K562 (cell line): ENCODE data around the gene TPD52L1. TPM values are rescaled to one million over a fixed set of nuclear protein-coding genes. Genes with fewer than 3 reads are reported as not detected.

Source experiments
- COPS2 ChIP-seq: fragments of 450-650 bp; conservative IDR thresholded peaks from 2 replicates; pipeline ENCODE4 v1.6.1; 2016; ENCODE audit warnings: mild to moderate bottlenecking, moderate library complexity
- CTBP1 ChIP-seq: fragments of 450-650 bp; IDR thresholded peaks from 2 replicates; pipeline ENCODE4 v1.6.1; 2016; ENCODE audit warnings: borderline replicate concordance
- DACH1 ChIP-seq: fragments of 450-650 bp; IDR thresholded peaks from 2 replicates; pipeline ENCODE4 v1.6.1; 2018; ENCODE audit not compliant: partially characterized antibody
- ETV5 ChIP-seq: sonication (generic); formaldehyde crosslinking; IDR thresholded peaks from 2 replicates; pipeline ENCODE4 v1.4.0; 2020; ENCODE audit warnings: low read depth, mild to moderate bottlenecking, missing genetic modification reagents
- HDAC2 ChIP-seq: fragments of 450-650 bp; IDR thresholded peaks from 2 replicates; pipeline ENCODE4 v1.6.1; 2016; ENCODE audit warnings: mild to moderate bottlenecking
- HNRNPK ChIP-seq: fragments of 200-400 bp; formaldehyde crosslinking; IDR thresholded peaks from one replicate; pipeline ENCODE4 v1.6.1; 2018; ENCODE audit warnings: mild to moderate bottlenecking, low read depth, low read length; ENCODE audit not compliant: poor library complexity, severe bottlenecking
- ILK ChIP-seq: fragments of 450-650 bp; IDR thresholded peaks from 2 replicates; pipeline ENCODE4 v1.6.1; 2016; ENCODE audit warnings: missing genetic modification characterization, low read depth, mild to moderate bottlenecking, missing compliant biosample characterization, moderate library complexity, borderline replicate concordance
- MAZ ChIP-seq, 2 experiments: fragments of 450-650 bp in 1 of 2; sonication (generic) in 1 of 2; formaldehyde crosslinking; IDR thresholded peaks in 1 of 2; conservative IDR thresholded peaks in 1 of 2; 2 replicates each; pipeline versions ENCODE4 v1.4.0 to v1.5.0; 2020; ENCODE audit warnings: mild to moderate bottlenecking in 1 of 2, missing genetic modification reagents in 1 of 2
- MTF1 ChIP-seq: fragments of 250-450 bp; sonication (Bioruptor Pico); IDR thresholded peaks from 2 replicates; pipeline ENCODE4 v1.9.0; 2021; ENCODE audit warnings: moderate library complexity, mild to moderate bottlenecking, inconsistent platforms, borderline replicate concordance
- NR2C1 ChIP-seq, 2 experiments: fragments of 450-650 bp; IDR thresholded peaks; 2 replicates each; pipeline ENCODE4 v1.6.1; 2017; ENCODE audit warnings: mild to moderate bottlenecking in 2 of 2, antibody characterized with exemption in 1 of 2, inconsistent platforms in 1 of 2, missing compliant biosample characterization in 1 of 2, missing genetic modification characterization in 1 of 2
- PHB ChIP-seq: fragments of 250-450 bp; sonication (Bioruptor Pico); IDR thresholded peaks from 2 replicates; pipeline ENCODE4 v1.5.0; 2021
- PHB2 ChIP-seq: fragments of 450-650 bp; IDR thresholded peaks from 2 replicates; pipeline ENCODE4 v1.6.1; 2017; ENCODE audit warnings: low read depth
- PPARD ChIP-seq: fragments of 250-450 bp; sonication (Bioruptor Pico); IDR thresholded peaks from 2 replicates; pipeline ENCODE4 v1.8.0; 2022; ENCODE audit warnings: inconsistent platforms, mild to moderate bottlenecking, moderate library complexity
- XRCC3 ChIP-seq: fragments of 450-650 bp; IDR thresholded peaks from 2 replicates; pipeline ENCODE4 v1.6.1; 2017; ENCODE audit warnings: mild to moderate bottlenecking, moderate library complexity
- YY1 ChIP-seq, 3 experiments: IDR thresholded peaks; 2 replicates each; pipeline ENCODE4 v1.6.1; 2011; ENCODE audit warnings: low read length in 2 of 3, mild to moderate bottlenecking in 2 of 3, moderate library complexity in 2 of 3, borderline replicate concordance in 1 of 3, control low read depth in 1 of 3, low read depth in 1 of 3; ENCODE audit not compliant: insufficient read depth in 3 of 3, insufficient replicate concordance in 2 of 3, control insufficient read depth in 1 of 3, insufficient read length in 1 of 3; ENCODE audit errors: extremely low read depth in 1 of 3
- ZNF134 ChIP-seq: fragments of 250-450 bp; sonication (Bioruptor Pico); conservative IDR thresholded peaks from 2 replicates; pipeline ENCODE4 v1.4.0; 2020
- ZNF23 ChIP-seq: fragments of 250-450 bp; sonication (Bioruptor Pico); IDR thresholded peaks from 2 replicates; pipeline ENCODE4 v1.4.0; 2020; ENCODE audit warnings: mild to moderate bottlenecking
- ZNF436 ChIP-seq: fragments of 250-450, 450-650 bp; sonication (Bioruptor Pico); formaldehyde crosslinking; IDR thresholded peaks from 2 replicates; pipeline ENCODE4 v1.7.0; 2020; ENCODE audit warnings: mild to moderate bottlenecking
- ZNF584 ChIP-seq: fragments of 200-800 bp; sonication (Bioruptor generic); IDR thresholded peaks from 2 replicates; pipeline ENCODE4 v1.6.1; 2016; ENCODE audit warnings: low read depth, mild to moderate bottlenecking, missing genetic modification characterization, missing compliant biosample characterization
- polyA plus RNA-seq, 8 experiments: library from polyadenylated mRNA; depleted of rRNA in 4 of 8; stranded (reverse) in 5 of 8; unstranded in 3 of 8; fragments of >200 nt; fragmentation: Nextera tagmentation in 2 of 8; fragmentation: Illumina TruSeq in 1 of 8; extraction: Ambion mirVana in 2 of 8; extraction: Trizol in 1 of 8; gene quantifications; 2 replicates each; pipeline versions ENCODE4 v1.2.1 to v1.2.3, GENCODE V29; 2011 to 2014; ENCODE audit warnings: inconsistent platforms in 1 of 8, missing spikeins in 1 of 8
- total RNA-seq, 7 experiments: library from RNA; depleted of rRNA in 6 of 7; stranded (reverse); fragments of >200 nt in 6 of 7; fragmentation: Illumina TruSeq in 2 of 7; extraction: Trizol in 2 of 7; gene quantifications; 2 replicates each; pipeline versions ENCODE4 v1.2.1 to v1.2.3, GENCODE V29; 2011 to 2021; ENCODE audit warnings: low replicate concordance in 1 of 7
- TF ChIP-seq, protein P1 (sequence below), 2 experiments: fragments of 450-650 bp; IDR thresholded peaks; 2 replicates each; pipeline ENCODE4 v1.6.1; 2018; ENCODE audit warnings: mild to moderate bottlenecking in 2 of 2, low read depth in 1 of 2; ENCODE audit not compliant: partially characterized antibody in 2 of 2
- TF ChIP-seq, protein P2 (sequence below): fragments of 450-650 bp; IDR thresholded peaks from 2 replicates; pipeline ENCODE4 v1.6.1; 2017; ENCODE audit warnings: antibody characterized with exemption
- TF ChIP-seq, protein P3 (sequence below): fragments of 450-650 bp; IDR thresholded peaks from 2 replicates; pipeline ENCODE4 v1.6.1; 2016

Gene TPD52L1
- total and polyA plus RNA-seq, 9 of the 15 experiments (the other 6 are each of a cell fraction or from before 2014, with no cell fraction given): 12.9 to 149 (median 75.7) TPM

GRCh38 chr6:125197795-125198269 is 44.3 kb downstream of the TPD52L1 start (continued):
- TF ChIP-seq, protein P1, sequence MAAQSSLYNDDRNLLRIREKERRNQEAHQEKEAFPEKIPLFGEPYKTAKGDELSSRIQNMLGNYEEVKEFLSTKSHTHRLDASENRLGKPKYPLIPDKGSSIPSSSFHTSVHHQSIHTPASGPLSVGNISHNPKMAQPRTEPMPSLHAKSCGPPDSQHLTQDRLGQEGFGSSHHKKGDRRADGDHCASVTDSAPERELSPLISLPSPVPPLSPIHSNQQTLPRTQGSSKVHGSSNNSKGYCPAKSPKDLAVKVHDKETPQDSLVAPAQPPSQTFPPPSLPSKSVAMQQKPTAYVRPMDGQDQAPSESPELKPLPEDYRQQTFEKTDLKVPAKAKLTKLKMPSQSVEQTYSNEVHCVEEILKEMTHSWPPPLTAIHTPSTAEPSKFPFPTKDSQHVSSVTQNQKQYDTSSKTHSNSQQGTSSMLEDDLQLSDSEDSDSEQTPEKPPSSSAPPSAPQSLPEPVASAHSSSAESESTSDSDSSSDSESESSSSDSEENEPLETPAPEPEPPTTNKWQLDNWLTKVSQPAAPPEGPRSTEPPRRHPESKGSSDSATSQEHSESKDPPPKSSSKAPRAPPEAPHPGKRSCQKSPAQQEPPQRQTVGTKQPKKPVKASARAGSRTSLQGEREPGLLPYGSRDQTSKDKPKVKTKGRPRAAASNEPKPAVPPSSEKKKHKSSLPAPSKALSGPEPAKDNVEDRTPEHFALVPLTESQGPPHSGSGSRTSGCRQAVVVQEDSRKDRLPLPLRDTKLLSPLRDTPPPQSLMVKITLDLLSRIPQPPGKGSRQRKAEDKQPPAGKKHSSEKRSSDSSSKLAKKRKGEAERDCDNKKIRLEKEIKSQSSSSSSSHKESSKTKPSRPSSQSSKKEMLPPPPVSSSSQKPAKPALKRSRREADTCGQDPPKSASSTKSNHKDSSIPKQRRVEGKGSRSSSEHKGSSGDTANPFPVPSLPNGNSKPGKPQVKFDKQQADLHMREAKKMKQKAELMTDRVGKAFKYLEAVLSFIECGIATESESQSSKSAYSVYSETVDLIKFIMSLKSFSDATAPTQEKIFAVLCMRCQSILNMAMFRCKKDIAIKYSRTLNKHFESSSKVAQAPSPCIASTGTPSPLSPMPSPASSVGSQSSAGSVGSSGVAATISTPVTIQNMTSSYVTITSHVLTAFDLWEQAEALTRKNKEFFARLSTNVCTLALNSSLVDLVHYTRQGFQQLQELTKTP (IDR thresholded peaks at IDR 0.05; ENCODE audit: low read depth in 1 of 2, partially characterized antibody in 2 of 2): no peak
- TF ChIP-seq HDAC2 (no peak), MTF1 (no peak), HNRNPK (no peak), PHB (CRISPR knock-in tag) (no peak), DACH1 (no peak), NR2C1 (IDR thresholded peaks at IDR 0.05) (no peak), NR2C1 (tag; IDR thresholded peaks at IDR 0.05) (0 out of 2 replicates have a peak, but pooled peaks have one; percentile 22), PHB2 (no peak), XRCC3 (no peak), ZNF584 (CRISPR knock-in tag) (no peak), COPS2 (no peak), ETV5 (CRISPR knock-in tag) (no peak), CTBP1 (peak; percentile 51; the same call in 1 of the 2 replicates), ZNF23 (CRISPR knock-in tag) (no peak), ZNF436 (CRISPR knock-in tag) (no peak), MAZ (CRISPR knock-in tag; conservative IDR thresholded peaks at IDR 0.05 in 1 of 2, IDR thresholded peaks at IDR 0.05 in 1 of 2) (no peak), ILK (no peak), ZNF134 (no peak), PPARD (CRISPR knock-in tag) (no peak), YY1 (IDR thresholded peaks at IDR 0.05; ENCODE audit: borderline replicate concordance in 1 of 3, control insufficient read depth in 1 of 3, extremely low read depth in 1 of 3, insufficient read depth in 3 of 3, insufficient read length in 1 of 3, insufficient replicate concordance in 2 of 3, low read depth in 1 of 3, low read length in 2 of 3) (peak in 1 of 3 experiments; percentile 47)
- TF ChIP-seq, protein P2, sequence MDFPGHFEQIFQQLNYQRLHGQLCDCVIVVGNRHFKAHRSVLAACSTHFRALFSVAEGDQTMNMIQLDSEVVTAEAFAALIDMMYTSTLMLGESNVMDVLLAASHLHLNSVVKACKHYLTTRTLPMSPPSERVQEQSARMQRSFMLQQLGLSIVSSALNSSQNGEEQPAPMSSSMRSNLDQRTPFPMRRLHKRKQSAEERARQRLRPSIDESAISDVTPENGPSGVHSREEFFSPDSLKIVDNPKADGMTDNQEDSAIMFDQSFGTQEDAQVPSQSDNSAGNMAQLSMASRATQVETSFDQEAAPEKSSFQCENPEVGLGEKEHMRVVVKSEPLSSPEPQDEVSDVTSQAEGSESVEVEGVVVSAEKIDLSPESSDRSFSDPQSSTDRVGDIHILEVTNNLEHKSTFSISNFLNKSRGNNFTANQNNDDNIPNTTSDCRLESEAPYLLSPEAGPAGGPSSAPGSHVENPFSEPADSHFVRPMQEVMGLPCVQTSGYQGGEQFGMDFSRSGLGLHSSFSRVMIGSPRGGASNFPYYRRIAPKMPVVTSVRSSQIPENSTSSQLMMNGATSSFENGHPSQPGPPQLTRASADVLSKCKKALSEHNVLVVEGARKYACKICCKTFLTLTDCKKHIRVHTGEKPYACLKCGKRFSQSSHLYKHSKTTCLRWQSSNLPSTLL: no peak
- TF ChIP-seq, protein P3, sequence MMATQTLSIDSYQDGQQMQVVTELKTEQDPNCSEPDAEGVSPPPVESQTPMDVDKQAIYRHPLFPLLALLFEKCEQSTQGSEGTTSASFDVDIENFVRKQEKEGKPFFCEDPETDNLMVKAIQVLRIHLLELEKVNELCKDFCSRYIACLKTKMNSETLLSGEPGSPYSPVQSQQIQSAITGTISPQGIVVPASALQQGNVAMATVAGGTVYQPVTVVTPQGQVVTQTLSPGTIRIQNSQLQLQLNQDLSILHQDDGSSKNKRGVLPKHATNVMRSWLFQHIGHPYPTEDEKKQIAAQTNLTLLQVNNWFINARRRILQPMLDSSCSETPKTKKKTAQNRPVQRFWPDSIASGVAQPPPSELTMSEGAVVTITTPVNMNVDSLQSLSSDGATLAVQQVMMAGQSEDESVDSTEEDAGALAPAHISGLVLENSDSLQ: peak; percentile 31; the same call in 1 of the 2 replicates
